Stimulated activated CD8-positive, alpha-beta memory T cell treated with anti-CD3 and anti-CD28 coated beads, Interleukin-2, amount 100 ng/mL, for 48 hours (primary cell): ENCODE measurements around the gene SAV1.

Experiments used
- DNase-seq, 2 donors: peaks; one replicate each; pipeline ENCODE4 v3.0.0-alpha.2; 2020; ENCODE audit warnings: low read depth in 2 of 2

The SAV1 gene

GRCh38 chr14:50607181-50607580 lies 60.9 kb downstream of the SAV1 start:
- peak; percentile 26 to 45 for DNase-seq

- no peak for DNase-seq
Measured at GRCh38 chr14:50606468-50606867, 61.6 kb downstream of the SAV1 start.

DNA sequence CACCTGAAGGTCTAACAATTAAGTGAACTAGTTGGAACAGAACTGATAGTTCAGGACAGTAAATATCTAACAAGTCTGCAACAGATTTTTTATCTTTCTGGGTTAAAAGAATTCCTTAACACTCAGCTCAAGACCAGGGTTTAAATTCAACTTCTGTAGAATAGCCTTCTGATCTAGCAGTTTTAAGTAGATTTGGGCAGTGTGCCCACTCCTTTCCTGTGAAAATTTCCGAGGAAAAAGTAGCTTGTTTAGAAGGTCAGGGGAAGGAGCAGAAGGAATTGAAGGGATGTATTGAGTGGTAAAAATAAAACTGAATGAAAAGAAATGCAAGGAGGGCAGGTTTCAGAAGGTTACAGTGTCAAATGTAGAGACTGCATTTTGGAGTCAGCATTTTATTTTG lies 62.3 kb downstream of the SAV1 start:
- DNase-seq: no peak

- DNase-seq: no peak
Measured at GRCh38 chr14:50603565-50603964, 64.5 kb downstream of the SAV1 start.

DNA sequence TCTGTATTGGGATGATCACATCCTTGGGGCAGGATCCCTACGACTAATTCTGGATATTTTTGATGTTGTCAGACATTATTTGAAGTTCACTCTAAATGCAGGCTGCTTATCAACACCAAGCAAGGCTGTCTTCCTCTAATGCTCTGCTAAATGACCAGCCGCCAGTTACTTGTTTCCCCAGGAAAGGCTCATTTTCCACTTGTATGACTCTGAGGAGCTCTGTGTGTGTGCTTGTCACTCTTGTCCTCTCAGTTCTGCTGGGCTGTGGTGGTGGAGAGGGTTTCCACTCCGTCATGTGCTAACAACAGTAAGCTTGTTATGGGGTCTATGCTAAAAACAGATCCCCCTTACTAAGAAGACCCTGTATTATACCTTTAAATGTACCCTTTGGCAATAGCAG lies 66.1 kb downstream of the SAV1 start:
- no peak for DNase-seq

DNA sequence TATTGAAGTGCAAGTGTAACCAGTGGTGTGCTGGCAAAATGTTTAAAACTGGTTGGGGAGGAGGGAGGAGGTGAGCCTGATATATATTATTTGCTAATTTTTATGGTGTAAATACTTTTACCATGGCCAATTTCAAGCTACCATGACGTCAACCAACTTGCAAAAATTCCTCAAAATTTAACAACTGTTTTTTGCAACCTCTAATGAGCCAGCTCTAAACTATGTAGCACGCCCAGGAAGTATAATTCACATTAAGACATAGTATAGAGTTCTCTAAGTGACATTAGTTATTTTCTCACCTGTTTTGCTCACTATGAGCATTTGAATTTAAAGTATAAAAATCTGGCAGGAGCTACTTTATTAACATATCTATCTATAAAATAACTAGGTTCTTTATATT lies 66.7 kb downstream of the SAV1 start:
- no peak for DNase-seq

DNA sequence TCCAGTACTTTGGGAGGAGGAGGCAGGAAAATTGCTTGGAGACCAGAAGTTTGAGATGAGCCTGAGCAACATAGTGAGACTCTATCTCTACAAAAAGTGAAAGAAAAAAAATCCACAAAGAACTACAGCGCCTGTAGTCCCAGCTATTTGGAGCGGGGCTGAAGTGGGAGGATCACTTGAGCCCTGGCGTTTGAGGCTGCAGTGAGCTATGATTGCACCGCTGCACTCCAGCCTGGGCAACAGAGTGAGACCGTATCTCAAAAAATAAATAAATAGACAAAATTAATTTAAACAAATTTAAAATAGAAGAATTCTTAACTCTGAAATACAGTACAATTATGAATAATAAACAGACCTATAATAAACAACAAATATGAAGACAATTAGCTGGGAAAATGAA lies 67.3 kb downstream of the SAV1 start:
- DNase-seq: no peak

DNA sequence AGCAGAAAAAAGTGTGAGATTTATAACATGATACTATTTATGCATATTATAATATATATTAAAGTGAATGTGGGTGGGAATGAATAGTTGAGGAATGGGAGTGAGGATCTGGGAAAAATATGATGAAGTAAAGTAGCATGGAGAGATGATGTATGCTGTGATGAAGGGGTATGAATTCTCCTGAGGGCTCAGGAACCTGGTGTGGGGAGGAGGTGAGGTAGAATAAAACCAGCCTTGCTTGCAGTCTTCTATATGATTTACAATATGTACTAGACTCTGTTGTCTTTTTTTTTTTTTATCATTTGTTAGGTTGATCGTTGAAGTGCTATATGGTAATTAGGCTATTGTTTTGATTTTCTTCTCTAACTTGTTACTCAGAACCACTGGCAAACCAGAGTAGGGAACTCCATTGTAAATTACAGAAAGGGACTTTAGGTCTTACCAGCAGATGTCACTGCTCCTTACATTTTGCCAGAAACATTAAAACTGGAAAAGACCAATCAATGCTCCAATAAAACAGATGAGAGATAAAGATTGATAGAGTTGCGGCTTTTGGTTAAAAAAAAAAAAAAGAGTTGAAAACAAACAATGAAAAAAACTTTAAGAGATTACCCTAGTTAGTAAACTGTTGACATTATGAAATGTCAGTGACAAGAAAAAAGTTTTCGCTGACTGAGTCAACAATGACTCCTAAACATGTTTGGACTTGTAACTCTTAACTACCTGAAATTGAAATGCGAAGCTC lies 68.2 kb downstream of the SAV1 start:
- DNase-seq: no peak

GRCh38 chr14:50598765-50599164 lies 69.3 kb downstream of the SAV1 start:
- DNase-seq: no peak

DNA sequence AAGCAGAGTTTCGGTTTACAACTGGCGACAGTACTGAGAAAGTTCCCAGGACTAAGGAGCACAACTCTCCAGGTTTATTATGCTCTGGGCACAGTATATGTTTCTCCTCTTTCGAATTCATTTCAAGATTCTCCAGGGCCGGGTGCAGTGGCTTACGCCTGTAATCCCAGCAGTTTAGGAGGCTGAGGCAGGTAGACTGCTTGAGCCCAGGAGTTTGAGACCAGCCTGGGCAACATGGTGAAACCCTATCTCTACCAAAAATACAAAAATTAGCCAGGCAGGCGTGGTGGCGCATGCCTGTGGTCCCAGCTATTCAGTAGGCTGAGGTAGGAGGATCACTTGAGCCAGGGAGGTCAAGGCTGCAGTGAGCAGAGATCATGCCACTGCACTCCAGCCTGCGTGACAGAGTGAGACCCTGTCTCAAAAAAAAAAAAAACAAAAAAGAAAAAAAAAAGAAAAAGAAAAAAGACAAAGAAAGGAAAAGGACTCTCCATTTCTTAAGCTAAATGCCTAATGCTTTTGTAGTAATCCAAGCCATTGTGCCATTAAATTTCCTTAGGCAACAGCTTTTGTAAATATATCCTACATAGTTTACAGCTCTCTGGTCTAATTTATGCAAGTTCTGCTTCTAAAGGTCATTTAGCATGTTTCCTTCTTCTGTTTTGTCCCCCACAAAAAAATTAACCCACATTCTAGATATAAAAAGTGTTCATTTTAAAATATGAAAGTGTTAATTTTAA lies 73.4 kb downstream of the SAV1 start:
- DNase-seq: no peak

- no peak for DNase-seq
Measured at GRCh38 chr14:50590464-50590863, 77.6 kb downstream of the SAV1 start.
